PC-3 (cell line): ENCODE measurements around the gene ANKMY2. TPM values are rescaled to one million over a fixed set of nuclear protein-coding genes. Genes with fewer than 3 reads are reported as not detected.

Source experiments
- ATAC-seq: fragments of 200-7000 bp; cut with Tn5 transposase; 2 replicates; pipeline ENCODE4 v1.9.1; 2020; ENCODE audit warnings: mild to moderate bottlenecking, moderate library complexity
- BruUV-seq: library from RNA; stranded (reverse); fragments of 400-500 nt; replicated peaks from 2 replicates; lab custom pipeline; 2021; lab: Mats Ljungman, UMichigan
- CTCF ChIA-PET: fragments of 300-600 bp; sonication (Branson Sonifier 250); formaldehyde crosslinking; loops from one replicate; lab custom pipeline; 2022; ENCODE audit warnings: antibody characterized with exemption; lab: Charles Lee
- POLR2A ChIA-PET: fragments of 300-600 bp; sonication (Branson Sonifier 250); formaldehyde crosslinking; loops from one replicate; lab custom pipeline; 2022; ENCODE audit warnings: antibody characterized with exemption; ENCODE audit not compliant: unreplicated experiment; lab: Charles Lee
- DNase-seq: peaks from one replicate; pipeline ENCODE4 v3.0.0-alpha.2; 2015
- H2AFZ ChIP-seq: fragments of 300-600 bp; sonication (generic); 2 replicates; pipeline ENCODE4 v1.6.0; 2016; ENCODE audit warnings: antibody characterized with exemption, low read length
- H3F3A ChIP-seq: fragments of 300-600 bp; sonication (generic); one replicate; pipeline ENCODE4 v1.6.0; 2017; ENCODE audit warnings: antibody characterized with exemption, low read length, control low read depth, mild to moderate bottlenecking; ENCODE audit not compliant: unreplicated experiment
- H3K27ac ChIP-seq: fragments of 300-600 bp; sonication (generic); 2 replicates; pipeline ENCODE4 v1.5.1; 2016; ENCODE audit warnings: mild to moderate bottlenecking, low read length
- H3K27me3 ChIP-seq: fragments of 300-600 bp; sonication (generic); 2 replicates; pipeline ENCODE4 v1.6.1; 2016; ENCODE audit warnings: low read length, mixed read lengths
- H3K36me3 ChIP-seq: fragments of 300-600 bp; sonication (generic); 2 replicates; pipeline ENCODE4 v1.6.1; 2016; ENCODE audit warnings: low read depth, mixed run types, low read length, mixed read lengths
- H3K4me1 ChIP-seq: fragments of 300-600 bp; sonication (generic); 2 replicates; pipeline ENCODE4 v1.5.1; 2016; ENCODE audit warnings: low read length; ENCODE audit not compliant: insufficient read depth
- H3K4me2 ChIP-seq: fragments of 300-600 bp; sonication (generic); 2 replicates; pipeline ENCODE4 v1.6.0; 2016; ENCODE audit warnings: low read length
- H3K4me3 ChIP-seq: fragments of 300-600 bp; sonication (generic); 2 replicates; pipeline ENCODE4 v1.5.1; 2016; ENCODE audit warnings: mild to moderate bottlenecking, low read length, mixed read lengths
- H3K79me2 ChIP-seq: fragments of 300-600 bp; sonication (generic); 2 replicates; pipeline ENCODE4 v1.6.1; 2017; ENCODE audit warnings: low read length, mixed read lengths
- H3K9ac ChIP-seq: fragments of 300-600 bp; sonication (generic); 2 replicates; pipeline ENCODE4 v1.6.0; 2016; ENCODE audit warnings: mild to moderate bottlenecking, low read length
- H3K9me2 ChIP-seq: fragments of 300-600 bp; sonication (generic); replicated peaks from 2 replicates; pipeline ENCODE4 v1.6.1; 2016; ENCODE audit warnings: mixed run types, low read length, mixed read lengths
- H3K9me3 ChIP-seq: fragments of 300-600 bp; sonication (generic); 2 replicates; pipeline ENCODE4 v1.6.1; 2016; ENCODE audit warnings: low read length, mixed read lengths
- H4K20me1 ChIP-seq: fragments of 300-600 bp; sonication (generic); 2 replicates; pipeline ENCODE4 v1.6.1; 2016; ENCODE audit warnings: low read length, mixed read lengths
- CTCF ChIP-seq: fragments of 300-600 bp; sonication (generic); conservative IDR thresholded peaks from 2 replicates; pipeline ENCODE4 v1.5.1; 2017; ENCODE audit warnings: antibody characterized with exemption, low read depth, mild to moderate bottlenecking, low read length
- EZH2 ChIP-seq: fragments of 300-600 bp; sonication (generic); IDR thresholded peaks from one replicate; pipeline ENCODE4 v1.6.1; 2017; ENCODE audit warnings: antibody characterized with exemption, mild to moderate bottlenecking, low read length; ENCODE audit not compliant: unreplicated experiment
- EZH2phosphoT487 ChIP-seq: fragments of 300-600 bp; sonication (generic); IDR thresholded peaks from 2 replicates; pipeline ENCODE4 v1.6.1; 2018; ENCODE audit warnings: mild to moderate bottlenecking, antibody characterized with exemption, low read length, borderline replicate concordance
- intact Hi-C: fragments of 100-400 bp; cut with micrococcal nuclease; formaldehyde crosslinking; loops from 2 replicates; pipeline ENCODE4 v1.9.0; 2023
- total RNA-seq: library from RNA; depleted of rRNA; stranded (reverse); fragments of >200 nt; gene quantifications from 2 replicates; pipeline ENCODE4 v1.2.3, GENCODE V29; 2014

Gene ANKMY2
- total RNA-seq, 1 experiment from 2014 or later, result 8.5 TPM

- peaks cover 9% of the 10 kb centered on the region for H3F3A ChIP-seq
- peaks cover 35% of the 10 kb centered on the region for H3K4me1 ChIP-seq
- ATAC-seq (no peak), DNase-seq (peak; percentile 11)
- peaks cover 8% of the 10 kb centered on the region; the same call in 1 of the 2 replicates for H4K20me1 ChIP-seq
- BruUV-seq, result no TSS peak
- H3K9ac ChIP-seq, result peak overlapping the region; percentile 65
- no peaks in the 10 kb centered on the region for H3K9me2 ChIP-seq
- H3K79me2 ChIP-seq, result peaks cover 61% of the 10 kb centered on the region
- no peaks in the 10 kb centered on the region for H3K27me3 ChIP-seq
- no peak for TF ChIP-seq EZH2
- no peak for TF ChIP-seq EZH2phosphoT487
- no peak for TF ChIP-seq CTCF
- H3K9me3 ChIP-seq, result no peaks in the 10 kb centered on the region
- POLR2A ChIA-PET, result no interaction called here
- peak overlapping the region; percentile 96 for H3K27ac ChIP-seq
- H3K36me3 ChIP-seq, result peaks cover 42% of the 10 kb centered on the region
- CTCF ChIA-PET, result no interaction called here
- H2AFZ ChIP-seq, result no peak overlapping the region
- intact Hi-C loops, result loop anchor here (1.0 kb wide), 1 partner anchor 20 kb away; no protein-coding TSS in a partner anchor
- peak overlapping the region; percentile 71 for H3K4me2 ChIP-seq
- peak overlapping the region; percentile 33 for H3K4me3 ChIP-seq
Observed at GRCh38 chr7:16668978-16669377, 23.4 kb upstream of the ANKMY2 start.

- peak overlapping the region; percentile 71 for H3K4me2 ChIP-seq
- peak overlapping the region; percentile 65 for H3K9ac ChIP-seq
- no TSS peak for BruUV-seq
- H3K27me3 ChIP-seq, result no peaks in the 10 kb centered on the region
- H3K4me1 ChIP-seq, result peaks cover 35% of the 10 kb centered on the region
- intact Hi-C loops, result loop anchor here (1.0 kb wide), 1 partner anchor 19 kb away; no protein-coding TSS in a partner anchor
- peaks cover 10% of the 10 kb centered on the region; the same call in 1 of the 2 replicates for H4K20me1 ChIP-seq
- peaks cover 69% of the 10 kb centered on the region for H3K79me2 ChIP-seq
- no peaks in the 10 kb centered on the region for H3K9me2 ChIP-seq
- ATAC-seq (peak; percentile 97), DNase-seq (peak; percentile 99)
- ChIA-PET POLR2A (interaction anchor here (0.5 to 1.2 kb wide), 6 partner anchors 19 to 1340 kb away, joined by 3 to 4 read pairs (median 3); no protein-coding TSS in a partner anchor), CTCF (interaction anchor here (0.5 to 1.1 kb wide), 3 partner anchors 19 to 133 kb away, joined by 3 to 6 read pairs (median 4); no protein-coding TSS in a partner anchor)
- TF ChIP-seq CTCF, result no peak; the same call in 1 of the 2 replicates
- TF ChIP-seq EZH2, result no peak
- H2AFZ ChIP-seq, result no peak overlapping the region
- H3K9me3 ChIP-seq, result no peaks in the 10 kb centered on the region
- peaks cover 45% of the 10 kb centered on the region for H3K36me3 ChIP-seq
- H3K4me3 ChIP-seq, result peak overlapping the region; percentile 33
- peak overlapping the region; percentile 96 for H3K27ac ChIP-seq
- H3F3A ChIP-seq, result peaks cover 9% of the 10 kb centered on the region
Observed at GRCh38 chr7:16668049-16668858, 22.7 kb upstream of the ANKMY2 start.
